Calu3 (cell line): ENCODE results near the gene C9orf78. TPM values are rescaled to one million over a fixed set of nuclear protein-coding genes. Genes with fewer than 3 reads are reported as not detected.

Experiments used
- BruUV-seq: library from RNA; stranded (reverse); fragments of 400-500 nt; replicated peaks from 2 replicates; lab custom pipeline; 2021; lab: Mats Ljungman, UMichigan
- CTCF ChIA-PET: fragments of 300-600 bp; sonication (Branson Sonifier 250); formaldehyde crosslinking; loops from one replicate; lab custom pipeline; 2022; ENCODE audit warnings: antibody characterized with exemption; lab: Charles Lee
- DNase-seq: peaks from one replicate; pipeline ENCODE4 v3.0.0; 2022
- H3K27ac Mint-ChIP-seq: one replicate; pipeline ENCODE4 v1.8.0; 2022; ENCODE audit warnings: mixed read lengths; ENCODE audit not compliant: unreplicated experiment
- H3K27me3 Mint-ChIP-seq: one replicate; pipeline ENCODE4 v1.8.0; 2022; ENCODE audit warnings: mixed read lengths; ENCODE audit not compliant: unreplicated experiment
- H3K36me3 Mint-ChIP-seq: one replicate; pipeline ENCODE4 v1.8.0; 2022; ENCODE audit warnings: mild to moderate bottlenecking, moderate library complexity, mixed read lengths; ENCODE audit not compliant: insufficient read depth, unreplicated experiment
- H3K4me1 Mint-ChIP-seq: one replicate; pipeline ENCODE4 v1.8.0; 2022; ENCODE audit warnings: mild to moderate bottlenecking, low read depth, mixed read lengths; ENCODE audit not compliant: unreplicated experiment
- H3K4me3 Mint-ChIP-seq: one replicate; pipeline ENCODE4 v1.8.0; 2022; ENCODE audit warnings: mild to moderate bottlenecking, low read depth, moderate library complexity, mixed read lengths; ENCODE audit not compliant: unreplicated experiment
- H3K9me3 Mint-ChIP-seq: one replicate; pipeline ENCODE4 v1.8.0; 2022; ENCODE audit warnings: low read depth, mixed read lengths; ENCODE audit not compliant: unreplicated experiment
- intact Hi-C: fragments of 100-400 bp; cut with micrococcal nuclease; formaldehyde crosslinking; loops from one replicate; pipeline ENCODE4 v1.10.0; 2022; ENCODE audit not compliant: unreplicated experiment
- total RNA-seq: library from RNA; stranded (reverse); gene quantifications from 2 replicates; pipeline ENCODE4 v1.2.3, GENCODE V29; 2022
- TF ChIP-seq, protein P1 (sequence below): fragments of 200-600 bp; IDR thresholded peaks from one replicate; pipeline ENCODE4 v1.8.0; 2022; ENCODE audit warnings: antibody characterized with exemption; ENCODE audit not compliant: unreplicated experiment

C9orf78 gene
- total RNA-seq, 1 experiment from 2014 or later, result 24.5 TPM

DNA sequence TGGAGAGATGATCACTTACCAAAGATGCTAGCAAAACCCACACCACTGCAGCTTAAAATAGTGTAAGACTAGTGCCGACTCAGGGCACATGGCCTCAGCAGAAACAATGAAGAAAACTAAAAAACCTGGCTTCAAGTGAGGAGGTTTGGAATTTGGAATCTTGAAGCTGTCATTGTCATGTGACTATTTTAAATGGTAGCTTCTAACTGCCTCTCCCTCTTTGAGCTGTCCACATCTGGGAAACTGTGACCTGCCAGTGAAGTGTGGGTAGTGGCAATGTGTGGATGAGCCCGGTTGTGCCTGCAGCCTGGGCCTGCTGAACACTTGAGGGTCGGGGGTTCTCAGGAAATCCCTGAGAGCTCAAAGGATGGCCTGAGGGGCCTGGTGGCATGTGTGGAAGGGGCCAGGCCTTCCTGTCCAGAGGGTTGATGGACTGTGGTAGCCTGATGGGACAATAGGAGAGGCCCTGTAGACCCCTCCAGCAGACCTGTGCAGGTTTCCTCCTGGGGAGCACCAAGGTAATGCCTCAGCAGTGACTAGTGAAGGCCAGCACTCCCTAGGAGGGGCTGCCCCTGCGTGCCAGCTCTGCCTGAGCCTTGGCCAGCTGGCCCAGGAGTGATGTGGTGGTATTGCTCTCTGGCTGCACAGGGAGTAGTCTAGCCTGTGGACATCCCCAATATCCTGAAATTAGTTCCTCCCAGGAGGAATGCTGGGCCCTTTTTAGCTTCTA lies 13.8 kb upstream of the C9orf78 start:
- Mint-ChIP-seq H3K36me3 (no peaks in the 10 kb centered on the region), H3K9me3 (no peaks in the 10 kb centered on the region), H3K27me3 (no peaks in the 10 kb centered on the region), H3K4me1 (no peaks in the 10 kb centered on the region), H3K4me3 (no peak overlapping the region), H3K27ac (no peak overlapping the region)
- TF ChIP-seq, protein P1, sequence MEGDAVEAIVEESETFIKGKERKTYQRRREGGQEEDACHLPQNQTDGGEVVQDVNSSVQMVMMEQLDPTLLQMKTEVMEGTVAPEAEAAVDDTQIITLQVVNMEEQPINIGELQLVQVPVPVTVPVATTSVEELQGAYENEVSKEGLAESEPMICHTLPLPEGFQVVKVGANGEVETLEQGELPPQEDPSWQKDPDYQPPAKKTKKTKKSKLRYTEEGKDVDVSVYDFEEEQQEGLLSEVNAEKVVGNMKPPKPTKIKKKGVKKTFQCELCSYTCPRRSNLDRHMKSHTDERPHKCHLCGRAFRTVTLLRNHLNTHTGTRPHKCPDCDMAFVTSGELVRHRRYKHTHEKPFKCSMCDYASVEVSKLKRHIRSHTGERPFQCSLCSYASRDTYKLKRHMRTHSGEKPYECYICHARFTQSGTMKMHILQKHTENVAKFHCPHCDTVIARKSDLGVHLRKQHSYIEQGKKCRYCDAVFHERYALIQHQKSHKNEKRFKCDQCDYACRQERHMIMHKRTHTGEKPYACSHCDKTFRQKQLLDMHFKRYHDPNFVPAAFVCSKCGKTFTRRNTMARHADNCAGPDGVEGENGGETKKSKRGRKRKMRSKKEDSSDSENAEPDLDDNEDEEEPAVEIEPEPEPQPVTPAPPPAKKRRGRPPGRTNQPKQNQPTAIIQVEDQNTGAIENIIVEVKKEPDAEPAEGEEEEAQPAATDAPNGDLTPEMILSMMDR, result no peak
- CTCF ChIA-PET, result no interaction called here
- no TSS peak for BruUV-seq
- no peak for DNase-seq
- intact Hi-C loops, result no loop called here

DNA sequence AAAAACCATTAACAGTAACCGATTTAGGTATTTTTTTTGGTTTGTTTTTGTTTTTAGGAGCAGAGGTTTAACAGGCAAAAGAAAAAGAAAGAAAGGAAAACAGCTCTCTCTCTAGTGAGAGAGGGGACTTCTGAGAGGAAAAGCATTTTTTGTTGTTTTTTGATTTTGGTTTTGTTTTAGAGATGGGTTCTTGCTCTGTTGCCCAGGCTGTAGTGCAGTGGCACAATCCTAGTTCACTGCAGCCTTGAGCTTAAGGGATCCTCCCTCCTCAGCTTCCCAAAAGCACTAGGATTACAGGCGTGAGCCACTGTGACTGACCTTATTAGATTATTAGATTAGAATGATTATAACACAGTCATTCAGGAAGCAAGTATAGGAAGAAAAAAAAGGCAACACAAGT lies 10.3 kb upstream of the C9orf78 start:
- no peaks in the 10 kb centered on the region for H3K4me1 Mint-ChIP-seq
- no peak for DNase-seq
- H3K4me3 Mint-ChIP-seq, result no peak overlapping the region
- TF ChIP-seq, protein P1, result no peak
- H3K9me3 Mint-ChIP-seq, result no peaks in the 10 kb centered on the region
- H3K27me3 Mint-ChIP-seq, result no peaks in the 10 kb centered on the region
- intact Hi-C loops, result no loop called here
- CTCF ChIA-PET, result interaction anchor here (0.5 kb wide), 1 partner anchor 27 kb away, joined by 4 read pairs; no protein-coding TSS in a partner anchor
- no TSS peak for BruUV-seq
- H3K36me3 Mint-ChIP-seq, result no peaks in the 10 kb centered on the region
- H3K27ac Mint-ChIP-seq, result no peak overlapping the region

DNA sequence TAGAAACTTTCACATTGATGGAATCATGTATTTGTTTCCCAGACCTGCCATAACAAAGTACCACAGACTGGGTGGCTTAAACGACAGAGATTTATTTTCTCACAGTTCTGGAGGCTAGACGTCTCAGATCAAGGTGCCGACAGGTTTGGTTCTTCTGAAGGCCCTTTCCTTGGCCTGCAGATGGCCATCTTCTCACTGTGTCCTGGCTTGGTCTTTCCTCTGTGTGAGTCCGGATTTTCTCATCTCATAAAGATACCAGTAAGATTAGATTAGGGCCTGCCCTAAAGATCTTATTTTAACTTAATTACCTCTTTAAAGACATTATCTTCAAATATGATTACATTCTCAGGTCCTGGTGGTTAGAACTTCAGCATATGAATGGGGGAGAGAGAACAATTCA lies 6.0 kb upstream of the C9orf78 start:
- H3K4me1 Mint-ChIP-seq, result no peaks in the 10 kb centered on the region
- intact Hi-C loops, result no loop called here
- no peaks in the 10 kb centered on the region for H3K27me3 Mint-ChIP-seq
- peaks cover 7% of the 10 kb centered on the region for H3K36me3 Mint-ChIP-seq
- no peak for DNase-seq
- no peak overlapping the region for H3K4me3 Mint-ChIP-seq
- CTCF ChIA-PET, result no interaction called here
- TF ChIP-seq, protein P1, result no peak
- no TSS peak for BruUV-seq
- no peak overlapping the region for H3K27ac Mint-ChIP-seq
- no peaks in the 10 kb centered on the region for H3K9me3 Mint-ChIP-seq

DNA sequence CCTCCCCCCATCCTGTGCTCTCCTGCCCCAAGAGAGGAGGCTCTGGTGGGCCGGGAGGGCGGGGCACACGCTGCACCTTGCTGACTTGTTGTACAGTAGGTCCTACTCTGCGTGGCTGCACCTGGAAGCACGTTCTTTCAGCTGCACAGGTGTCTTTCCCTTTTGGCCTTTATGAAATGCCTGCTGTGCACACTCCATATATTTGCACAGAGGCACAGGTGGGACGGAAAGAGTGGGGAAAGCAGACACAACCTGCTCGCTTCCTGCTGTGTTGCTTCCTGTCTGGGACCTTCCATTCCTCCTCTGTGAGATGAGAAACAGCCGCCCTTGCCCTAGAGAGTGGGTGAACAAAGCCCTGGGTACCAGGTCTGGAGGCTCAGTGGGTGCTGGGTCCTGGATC lies 5.0 kb upstream of the C9orf78 start:
- no peak overlapping the region for H3K27ac Mint-ChIP-seq
- no peak for DNase-seq
- H3K9me3 Mint-ChIP-seq, result no peaks in the 10 kb centered on the region
- CTCF ChIA-PET, result no interaction called here
- intact Hi-C loops, result no loop called here
- no TSS peak for BruUV-seq
- peaks cover 18% of the 10 kb centered on the region for H3K36me3 Mint-ChIP-seq
- TF ChIP-seq, protein P1, result no peak
- H3K4me3 Mint-ChIP-seq, result no peak overlapping the region
- H3K27me3 Mint-ChIP-seq, result no peaks in the 10 kb centered on the region
- H3K4me1 Mint-ChIP-seq, result no peaks in the 10 kb centered on the region
